GM18870 (cell line): ENCODE results near the gene CHI3L2.

Experiments used
- ATAC-seq: cut with Tn5 transposase; IDR thresholded peaks from one replicate; pipeline ENCODE4 v1.9.1; 2021; ENCODE audit warnings: moderate library complexity; ENCODE audit not compliant: unreplicated experiment

The CHI3L2 gene

DNA sequence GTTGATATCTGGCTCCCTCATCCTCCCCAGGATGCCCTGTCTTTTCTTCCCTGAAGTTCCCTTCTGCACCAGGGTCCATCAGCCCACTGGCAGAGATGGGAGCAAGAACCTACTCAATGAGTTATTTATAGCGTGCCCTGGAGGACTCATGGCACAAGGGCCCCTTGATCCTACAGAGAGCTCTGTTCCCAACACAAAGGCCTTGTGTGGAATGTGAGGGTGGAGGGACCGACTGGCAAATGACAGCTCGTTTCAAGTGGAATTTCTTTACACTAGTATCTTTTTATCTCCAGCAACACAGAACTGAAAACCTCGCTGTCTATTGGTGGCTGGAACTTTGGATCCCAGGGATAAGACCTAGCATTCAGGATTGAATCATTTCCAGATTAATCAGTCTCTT is 22.4 kb downstream of the CHI3L2 start:
- ATAC-seq: no peak

DNA sequence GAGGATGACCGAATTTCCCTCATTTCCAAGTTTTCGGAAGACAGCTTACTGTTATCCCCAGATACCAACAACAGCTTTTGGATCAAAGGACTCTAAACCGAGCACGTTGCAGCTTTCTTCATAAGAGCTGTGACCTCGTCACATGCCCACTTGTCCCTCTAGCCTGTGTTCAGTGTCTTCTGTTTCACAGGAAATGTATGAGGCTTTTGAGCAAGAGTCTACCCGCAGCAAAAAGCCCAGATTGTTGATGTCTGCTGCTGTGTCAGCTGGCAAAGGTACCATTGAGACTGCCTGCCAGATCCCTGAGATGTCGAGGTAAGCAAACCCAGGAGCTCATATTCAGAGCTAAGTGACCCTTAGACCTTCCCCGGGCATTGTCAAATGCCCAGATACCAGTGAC is 24.1 kb downstream of the CHI3L2 start:
- ATAC-seq: no peak

DNA sequence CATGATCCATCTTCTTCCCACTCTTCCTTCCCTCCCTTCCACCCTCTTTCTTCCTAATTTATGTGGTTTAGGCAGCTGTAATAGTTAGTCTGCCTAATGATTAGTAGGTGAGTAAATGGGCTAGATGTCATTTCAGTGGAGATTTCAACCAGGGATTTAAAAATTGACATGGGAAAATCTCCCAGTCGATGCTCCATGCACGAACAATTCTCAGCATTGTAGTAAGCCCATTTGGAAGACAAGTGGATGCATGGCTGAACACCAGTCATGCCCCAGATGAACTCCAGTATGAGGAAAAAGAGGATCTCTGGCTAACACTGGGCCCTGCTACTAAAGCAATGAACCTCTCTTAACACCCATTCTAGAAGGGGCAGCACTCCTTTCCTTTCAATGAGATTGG is 25.3 kb downstream of the CHI3L2 start:
- no peak for ATAC-seq

DNA sequence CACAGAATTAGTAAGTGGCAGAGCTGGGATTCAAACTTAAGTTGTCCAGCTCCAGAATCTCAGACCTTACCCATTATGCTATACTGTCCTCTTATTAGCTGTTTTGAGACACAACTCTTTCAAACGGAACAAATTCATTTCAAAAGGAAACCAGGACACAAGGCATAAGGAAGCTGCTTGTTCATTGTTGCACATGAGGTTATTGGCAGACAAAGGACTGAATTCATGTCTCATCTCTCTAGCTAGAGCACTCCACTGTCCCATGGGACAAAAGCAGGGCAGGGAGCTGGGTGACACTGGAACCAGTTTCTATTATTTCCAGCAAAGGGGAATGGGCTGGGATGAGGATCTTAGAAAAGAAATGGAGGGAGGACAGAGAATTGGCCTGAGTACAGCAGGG is 26.4 kb downstream of the CHI3L2 start:
- no peak for ATAC-seq

DNA sequence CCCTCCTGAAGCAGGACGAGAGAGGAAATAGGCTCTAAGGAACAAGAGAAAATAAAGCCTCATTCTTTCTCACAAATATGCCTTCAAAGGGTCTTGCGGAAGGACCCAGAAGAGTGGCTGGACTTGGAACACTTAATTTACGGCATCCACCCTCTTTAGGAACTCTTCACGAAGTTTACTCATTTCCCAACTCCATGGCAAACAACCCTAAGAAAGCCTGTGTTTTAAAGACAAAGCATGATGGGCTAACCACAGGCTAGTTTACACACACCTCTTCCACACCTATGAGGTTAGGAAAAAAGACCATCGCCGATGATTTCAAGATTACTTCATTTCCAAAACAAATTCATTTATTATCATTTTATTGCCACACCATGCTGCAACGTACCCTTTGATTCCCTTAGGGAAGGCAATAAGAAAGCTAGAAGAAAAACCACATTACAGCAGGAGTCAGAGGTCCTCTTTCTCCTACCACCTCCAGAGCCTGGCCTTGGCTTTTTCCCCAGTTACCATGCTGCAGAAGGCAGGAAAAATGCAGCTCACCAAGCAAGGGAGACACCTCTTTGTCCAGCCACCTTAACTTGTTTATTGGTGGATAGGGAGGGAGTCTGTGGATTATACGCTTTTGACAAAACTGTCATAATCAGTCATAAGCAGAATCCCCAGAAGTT is 29.6 kb downstream of the CHI3L2 start:
- no peak for ATAC-seq

DNA sequence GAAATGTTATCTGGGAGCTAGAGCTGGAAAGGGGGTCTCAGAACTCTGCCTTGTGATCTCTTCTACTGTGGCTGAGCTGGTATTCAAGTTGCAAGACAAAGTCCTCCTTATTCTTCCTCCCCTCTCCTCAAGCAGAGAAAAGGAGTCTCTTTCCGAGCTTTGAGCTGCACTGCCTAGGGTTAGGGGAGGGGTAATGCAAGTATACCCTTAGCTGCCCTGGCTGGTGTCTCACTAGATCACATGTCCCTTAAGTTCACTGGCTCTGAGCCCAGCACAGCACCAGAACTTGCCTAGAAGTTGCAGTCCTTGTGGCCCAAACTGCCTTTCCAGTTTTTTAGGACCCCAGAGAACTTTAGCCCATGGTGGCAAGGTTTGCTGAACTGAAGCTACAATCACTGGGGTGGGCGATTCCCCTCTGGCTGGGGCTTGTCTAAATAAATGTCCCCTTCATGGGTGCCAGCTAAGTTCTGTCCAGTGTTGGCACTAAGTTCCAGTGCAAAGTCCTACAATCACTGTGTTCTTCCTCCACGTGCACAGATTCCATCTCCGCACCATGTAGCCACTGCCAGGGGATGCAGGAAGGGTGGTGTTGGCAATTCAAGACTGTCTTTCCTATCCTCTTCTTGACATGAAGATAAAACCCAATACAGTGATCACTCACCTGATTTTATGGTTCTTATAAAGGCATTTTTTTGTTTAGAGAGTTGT is 40.4 kb downstream of the CHI3L2 start:
- no peak for ATAC-seq

DNA sequence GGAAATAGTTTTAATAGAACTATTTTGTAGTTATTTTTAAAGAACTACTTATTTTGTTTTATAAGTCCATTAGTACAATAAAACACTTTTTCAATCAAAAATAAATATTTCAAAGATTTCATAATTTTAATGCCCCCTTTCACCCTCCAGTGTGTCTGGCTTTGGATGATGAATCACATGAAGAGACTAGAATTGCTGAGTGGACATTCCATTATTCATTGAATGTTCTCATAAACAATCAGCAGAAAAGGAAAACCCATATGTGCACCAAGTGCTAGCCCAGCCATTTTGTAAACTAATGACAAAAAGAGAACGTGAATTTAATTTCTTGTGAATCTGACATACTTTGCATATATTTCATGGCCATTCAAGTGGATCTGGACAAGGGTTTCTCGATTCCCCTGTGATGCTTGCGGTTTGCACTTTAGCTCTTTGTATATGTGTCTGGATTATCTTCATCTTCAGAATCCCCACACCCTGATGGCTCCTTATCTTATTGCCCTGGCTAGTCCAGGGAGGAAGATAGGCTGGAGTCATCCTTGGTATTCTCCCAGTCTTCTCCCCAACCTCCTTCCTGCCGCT is 42.4 kb downstream of the CHI3L2 start:
- no peak for ATAC-seq

DNA sequence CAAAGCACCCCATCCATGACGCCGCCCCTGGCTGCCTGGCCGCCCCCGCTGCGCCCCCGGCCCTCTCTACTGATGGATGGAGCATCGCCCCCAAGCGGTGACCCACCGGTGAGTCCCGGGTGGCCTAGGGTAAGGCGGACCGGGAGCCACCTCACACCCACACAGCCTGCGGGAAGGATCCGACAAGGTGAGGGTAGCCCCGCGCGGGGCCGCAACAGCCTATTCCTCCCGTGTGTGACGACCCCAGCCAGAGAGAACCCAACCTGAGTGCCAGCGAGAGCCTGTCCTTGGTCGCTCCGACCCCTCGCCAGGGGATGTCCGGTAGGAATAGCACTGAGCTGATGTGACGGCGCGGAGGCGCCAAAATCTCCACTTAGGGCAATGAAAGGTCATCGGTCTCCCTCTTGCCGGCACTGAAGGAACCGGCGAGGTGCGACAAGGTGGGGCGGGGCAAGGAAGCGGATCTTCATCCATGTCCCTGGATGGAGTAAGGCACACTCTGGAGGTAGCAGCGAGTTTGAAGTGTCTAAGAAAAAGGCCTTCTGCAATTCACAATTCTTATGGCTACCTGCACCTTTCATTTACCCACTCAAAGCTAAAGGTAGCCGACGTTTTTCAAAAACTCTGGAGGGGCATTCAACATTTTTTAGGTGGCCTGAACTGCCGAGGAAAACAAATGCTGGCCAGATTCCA is 43.4 kb downstream of the CHI3L2 start:
- no peak for ATAC-seq

DNA sequence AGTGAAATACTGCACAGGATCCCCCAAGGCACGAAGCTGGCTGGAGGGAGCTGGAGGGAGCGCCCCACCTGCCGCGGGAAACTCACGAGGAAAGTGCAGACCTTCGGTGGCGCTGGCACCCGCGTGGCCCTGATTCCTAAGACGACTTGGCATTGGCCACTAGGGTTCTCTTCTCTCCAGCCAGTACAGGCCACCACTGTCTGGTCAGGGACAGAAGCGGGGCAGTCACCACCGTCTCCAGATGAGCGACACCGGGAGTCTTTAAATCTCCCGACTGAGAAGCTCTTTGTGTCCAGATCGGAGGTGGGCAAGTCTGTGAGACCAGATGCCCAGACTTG is 43.9 kb downstream of the CHI3L2 start:
- ATAC-seq: no peak

DNA sequence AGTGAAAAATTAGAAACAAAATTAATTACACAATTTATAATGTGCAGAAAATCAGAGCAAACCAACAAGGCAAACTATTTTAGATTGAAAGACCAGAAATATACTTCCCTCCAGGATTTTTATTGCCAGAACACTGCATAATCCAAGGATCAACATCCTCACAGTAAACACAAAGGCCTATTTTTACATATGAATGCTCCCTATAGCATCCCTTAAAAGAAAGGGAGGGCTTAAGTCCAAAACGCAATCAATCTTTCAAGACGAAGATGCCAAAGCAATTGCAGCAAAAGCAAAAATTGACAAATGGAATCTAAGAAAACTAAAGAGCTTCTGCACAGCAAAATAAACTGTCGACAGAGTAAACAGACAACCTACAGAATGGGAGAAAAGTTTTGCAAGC is 44.6 kb downstream of the CHI3L2 start:
- no peak for ATAC-seq

DNA sequence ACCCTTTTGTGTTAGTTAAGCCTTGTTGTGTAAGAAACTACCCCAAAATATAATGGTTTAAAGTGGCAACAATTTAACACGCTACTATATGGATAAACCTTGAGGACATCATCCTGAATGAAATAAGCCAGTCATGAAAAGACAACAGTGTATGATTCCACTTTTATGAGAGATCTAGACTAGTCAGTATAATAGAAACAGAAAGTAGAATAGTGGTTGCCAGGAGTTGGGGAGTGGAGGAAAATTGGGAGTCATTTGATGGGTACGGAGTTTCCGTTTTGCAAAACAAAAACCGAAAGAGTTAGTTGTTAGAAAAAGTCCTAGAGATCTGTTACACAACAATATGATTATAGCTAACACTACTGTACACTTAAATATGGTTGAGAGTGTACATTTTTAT is 47.1 kb downstream of the CHI3L2 start:
- no peak for ATAC-seq

DNA sequence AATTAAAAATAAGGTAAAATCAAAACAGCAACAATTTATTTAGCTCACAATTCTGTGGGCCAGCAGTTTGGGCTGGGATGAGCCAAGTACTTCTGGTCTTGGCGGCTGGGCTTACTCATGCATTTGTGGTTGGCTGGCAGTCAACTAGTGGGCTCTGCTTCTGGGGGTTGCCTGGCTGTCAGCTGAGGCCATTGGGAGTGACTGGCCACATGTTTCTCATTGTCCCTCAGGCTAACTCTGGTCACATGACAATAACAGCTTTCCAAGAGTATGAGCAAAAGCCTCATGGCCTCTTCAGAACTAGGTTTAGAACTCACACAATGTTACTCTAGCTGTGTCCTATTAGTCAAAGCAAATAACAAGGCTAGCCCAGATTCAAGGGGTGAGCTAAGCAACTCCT is 47.6 kb downstream of the CHI3L2 start:
- ATAC-seq: no peak

DNA sequence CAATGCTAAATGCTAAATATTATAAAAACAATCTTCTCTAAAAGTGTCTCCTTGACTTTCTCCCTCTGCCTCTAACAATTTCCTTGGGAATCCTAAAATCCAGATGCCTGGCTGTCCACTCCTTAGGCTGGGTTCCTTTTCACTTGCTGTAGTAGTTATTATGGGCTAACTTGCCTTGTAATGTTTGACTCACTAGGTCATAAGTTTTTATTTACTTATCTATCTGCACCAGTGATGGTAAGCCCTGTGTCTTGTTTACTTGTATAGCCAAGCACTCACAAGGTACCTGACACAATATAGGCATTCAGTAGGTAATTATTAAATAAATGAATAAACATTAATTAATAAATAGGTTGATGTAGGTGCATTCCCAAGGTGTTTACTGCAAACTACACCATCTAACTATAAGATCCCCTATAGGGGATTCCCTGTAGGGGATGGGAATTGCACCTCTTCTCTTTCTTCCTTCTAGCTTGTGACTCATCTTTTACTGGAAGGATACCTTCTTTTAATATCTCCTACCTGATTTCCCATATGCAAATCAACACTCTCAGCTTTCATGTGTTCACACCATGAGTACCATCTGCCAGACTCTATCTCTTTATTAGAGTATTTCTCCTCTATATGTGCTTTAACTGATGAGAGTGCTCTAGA is 48.4 kb downstream of the CHI3L2 start:
- no peak for ATAC-seq

DNA sequence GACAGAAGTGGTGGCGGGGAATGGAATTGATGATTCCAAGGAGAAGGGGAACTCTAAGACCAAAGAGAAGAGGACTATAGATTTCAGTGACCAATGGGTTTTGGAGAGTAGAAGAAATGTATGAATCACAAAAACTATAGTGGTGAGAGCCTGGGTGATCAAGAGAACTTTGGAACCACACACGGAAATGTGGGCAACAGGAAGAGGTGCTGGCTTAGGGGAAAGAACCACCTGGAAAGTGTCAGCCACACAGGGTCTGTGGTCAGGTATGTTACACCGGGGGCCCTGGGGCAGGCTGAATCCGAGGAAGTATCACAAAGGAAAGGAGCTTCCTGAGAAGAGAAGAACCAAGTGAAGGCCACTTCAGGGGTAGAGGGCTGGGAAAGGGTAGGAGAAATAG is 51.6 kb downstream of the CHI3L2 start:
- ATAC-seq: no peak

DNA sequence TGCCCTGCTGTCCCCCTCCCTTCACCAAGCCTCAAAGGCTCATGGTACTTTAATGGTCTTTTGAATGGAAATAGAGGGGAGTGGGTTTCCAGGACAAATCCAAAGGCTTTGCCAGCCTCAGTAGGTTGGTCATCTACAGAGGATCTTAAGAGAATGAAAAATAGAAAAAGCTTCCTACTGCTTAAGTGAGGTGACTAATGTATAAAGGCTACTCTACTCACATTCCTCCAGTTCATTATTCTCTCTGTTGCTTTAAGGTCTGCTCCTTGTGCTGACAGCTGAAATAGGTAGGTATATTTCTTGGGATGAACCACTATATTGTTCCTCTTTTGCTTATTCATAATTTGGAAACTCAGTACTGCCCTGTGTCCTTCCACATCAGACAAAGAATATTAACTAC is 52.8 kb downstream of the CHI3L2 start:
- ATAC-seq: no peak

DNA sequence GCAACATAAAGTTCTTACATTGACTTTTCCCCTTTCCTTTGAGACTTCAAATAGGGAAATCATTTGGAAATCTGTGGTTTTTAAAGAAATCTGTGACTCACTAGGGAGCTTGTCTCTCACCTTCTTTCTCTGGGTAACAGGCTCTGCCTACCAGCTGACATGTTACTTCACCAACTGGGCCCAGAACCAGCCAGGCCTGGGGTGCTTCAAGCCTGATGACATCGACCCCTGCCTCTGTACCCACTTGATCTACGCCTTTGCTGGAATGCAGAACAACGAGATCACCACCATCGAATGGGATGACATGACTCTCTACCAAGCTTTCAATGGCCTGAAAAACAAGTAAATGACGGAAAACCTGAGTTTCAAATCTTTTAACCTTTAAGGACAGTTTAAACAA is 53.9 kb downstream of the CHI3L2 start:
- no peak for ATAC-seq

DNA sequence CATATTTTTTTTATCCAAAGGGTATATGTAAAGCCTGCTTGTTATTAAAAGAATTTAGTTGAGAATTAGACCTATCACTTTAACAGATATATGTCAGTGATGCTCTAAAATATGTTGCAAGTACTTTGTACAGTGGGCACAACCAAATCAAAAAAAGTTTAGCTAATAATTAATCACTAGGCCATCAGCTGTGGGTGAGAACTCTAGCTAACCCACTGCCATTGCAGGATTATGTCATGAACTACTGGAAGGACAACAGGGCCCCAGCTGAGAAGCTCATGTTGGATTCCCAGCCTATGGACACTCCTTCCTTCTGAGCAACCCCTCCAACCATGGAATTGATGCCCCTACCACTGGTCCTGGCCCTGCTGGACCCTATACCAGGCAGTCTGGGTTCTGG is 56.3 kb downstream of the CHI3L2 start:
- no peak for ATAC-seq

DNA sequence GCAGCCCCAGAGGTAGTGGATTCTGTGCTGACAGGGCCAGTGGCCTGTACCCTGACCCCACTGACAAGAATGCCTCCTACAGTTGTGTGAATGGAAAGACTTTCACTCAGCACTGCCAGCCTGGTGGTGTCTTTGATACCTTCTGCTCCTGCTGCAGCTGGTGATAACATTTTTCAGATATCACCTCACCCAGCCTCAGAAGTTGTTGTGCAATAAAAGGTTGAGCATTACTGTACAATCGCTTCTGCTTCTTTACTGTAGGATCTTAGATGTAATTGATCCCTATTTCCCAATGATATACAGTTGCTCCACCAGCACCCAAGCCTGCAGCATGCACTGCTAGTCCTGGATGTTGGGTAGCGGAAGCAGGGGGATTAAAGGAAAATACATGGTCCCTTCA is 58.4 kb downstream of the CHI3L2 start:
- no peak for ATAC-seq

DNA sequence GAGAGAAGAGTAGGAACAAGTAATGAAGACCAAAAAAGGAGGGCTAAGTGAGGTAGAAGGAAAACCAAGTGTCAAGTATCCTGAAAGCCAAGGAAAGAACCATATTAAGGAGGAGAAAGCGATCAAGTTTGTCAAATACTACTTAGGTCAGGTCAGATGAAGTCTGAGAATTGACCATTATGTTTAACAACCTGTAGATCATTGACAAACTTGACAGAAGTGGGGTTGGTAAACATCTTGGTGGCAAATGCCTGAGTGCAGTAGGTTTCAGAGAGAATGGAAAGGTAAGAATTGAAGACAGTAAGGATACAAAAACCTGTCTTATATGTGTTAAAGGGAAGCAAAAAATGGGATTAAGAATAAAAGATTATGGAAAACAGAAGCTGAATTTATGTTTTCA is 59.4 kb downstream of the CHI3L2 start:
- no peak for ATAC-seq

DNA sequence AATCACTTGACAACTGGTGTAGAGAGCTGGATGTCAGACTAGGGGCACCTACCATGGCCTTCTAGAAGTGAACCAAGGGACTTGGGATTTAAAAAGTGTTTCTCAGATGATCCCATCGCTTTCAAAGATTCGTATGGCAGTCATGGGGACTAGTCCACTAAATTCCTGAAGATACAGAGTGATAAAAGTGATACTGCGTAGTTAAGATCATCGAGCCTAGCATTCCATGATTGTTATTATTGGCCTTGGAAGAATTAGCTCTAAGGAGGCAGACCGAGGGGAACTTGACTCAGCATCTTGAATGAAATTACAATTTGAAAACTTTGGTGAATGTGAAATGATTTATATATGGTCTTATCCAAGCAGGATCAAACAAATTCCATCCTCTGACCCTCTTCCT is 61.9 kb downstream of the CHI3L2 start:
- ATAC-seq: no peak

DNA sequence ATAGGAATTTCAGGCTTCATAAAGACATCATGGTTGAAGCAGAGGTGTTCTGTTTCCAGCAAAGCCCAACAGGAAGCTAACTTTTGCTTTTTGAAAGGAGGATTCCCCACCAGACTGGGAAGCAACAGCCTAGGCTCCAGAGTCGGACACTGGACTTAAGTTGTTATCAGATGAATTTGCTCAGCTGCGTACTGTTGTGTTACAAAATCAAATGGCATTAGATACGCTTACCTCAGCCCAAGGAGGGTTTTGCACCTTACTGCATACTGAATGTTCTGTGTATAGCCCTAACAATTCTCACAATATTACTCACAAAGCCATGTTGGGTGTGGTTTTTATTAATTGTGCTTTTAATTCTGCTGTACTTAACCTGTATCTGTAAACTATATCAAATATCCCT is 62.6 kb downstream of the CHI3L2 start:
- ATAC-seq: no peak

DNA sequence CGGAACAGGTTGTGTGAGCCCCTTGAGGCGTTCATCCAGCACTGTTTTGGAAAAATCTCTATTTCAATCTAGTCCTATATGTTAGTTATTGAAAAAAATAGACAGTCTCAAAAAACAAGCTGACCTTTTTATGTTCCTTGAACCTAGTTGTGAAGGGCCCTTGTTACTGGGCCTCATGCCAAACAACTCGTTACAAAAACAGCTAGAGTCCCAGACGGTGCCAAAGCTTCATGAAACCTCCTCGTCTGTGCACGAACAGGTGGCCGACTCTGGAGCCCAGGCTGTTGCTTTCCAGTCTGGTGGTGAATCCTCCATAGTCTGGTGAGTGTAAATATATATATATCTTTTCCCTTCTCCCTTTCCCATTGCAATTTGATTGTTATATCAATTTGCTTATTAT is 63.1 kb downstream of the CHI3L2 start, which contains the start of gene CHIA:
TSS of gene CHIA (plus strand) at position 222 of the 400 bp plus-strand sequence. CDS start 19,617 bp downstream, outside the sequence.
- no peak for ATAC-seq
